Gastrocnemius medialis (tissue), 4 donors: ENCODE measurements around the gene ESR1.

Experiments used
- POLR2A ChIP-seq, 2 donors: fragments of 450-650 bp; IDR thresholded peaks; one replicate each; pipeline ENCODE4 v1.6.1; 2017; ENCODE audit warnings: antibody characterized with exemption in 2 of 2, mild to moderate bottlenecking in 2 of 2, moderate library complexity in 2 of 2
- TF ChIP-seq, protein P1 (sequence below), 5 experiments: fragments of 450-650 bp in 3 of 5; fragments of 200-600 bp in 2 of 5; sonication (generic) in 2 of 5; IDR thresholded peaks in 4 of 5; conservative IDR thresholded peaks in 1 of 5; 1 replicate in 4 of 5; 2 replicates in 1 of 5; pipeline ENCODE4 v1.5.1; 2016 to 2019; ENCODE audit warnings: antibody characterized with exemption in 5 of 5, mild to moderate bottlenecking in 3 of 5, moderate library complexity in 3 of 5

DNA sequence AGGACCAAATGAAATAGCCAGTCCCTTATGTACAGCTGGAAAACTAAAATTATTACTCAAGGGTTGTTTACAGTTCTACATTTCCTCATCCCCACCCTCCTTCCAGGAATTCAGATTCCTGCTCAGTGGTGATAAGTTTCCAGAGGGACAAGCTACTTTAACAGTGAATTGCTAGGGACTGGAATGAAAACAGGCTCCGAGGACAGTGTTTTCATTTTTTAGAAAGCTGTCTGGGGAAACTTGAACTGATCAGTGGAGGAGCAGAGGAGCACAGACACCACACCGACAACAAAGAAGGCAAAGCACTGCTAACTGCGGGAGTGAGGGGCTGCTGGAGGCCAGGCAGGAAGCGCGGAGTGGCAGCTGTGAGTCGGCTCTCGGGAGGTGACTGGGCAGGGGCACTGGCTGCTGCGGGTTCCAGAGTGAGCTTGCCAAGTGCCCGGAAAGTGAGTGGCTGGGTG, 322.2 kb downstream of the ESR1 start:
- TF ChIP-seq POLR2A (IDR thresholded peaks at IDR 0.05), result peak in 1 of 2 donors; percentile 19
- TF ChIP-seq, protein P1, sequence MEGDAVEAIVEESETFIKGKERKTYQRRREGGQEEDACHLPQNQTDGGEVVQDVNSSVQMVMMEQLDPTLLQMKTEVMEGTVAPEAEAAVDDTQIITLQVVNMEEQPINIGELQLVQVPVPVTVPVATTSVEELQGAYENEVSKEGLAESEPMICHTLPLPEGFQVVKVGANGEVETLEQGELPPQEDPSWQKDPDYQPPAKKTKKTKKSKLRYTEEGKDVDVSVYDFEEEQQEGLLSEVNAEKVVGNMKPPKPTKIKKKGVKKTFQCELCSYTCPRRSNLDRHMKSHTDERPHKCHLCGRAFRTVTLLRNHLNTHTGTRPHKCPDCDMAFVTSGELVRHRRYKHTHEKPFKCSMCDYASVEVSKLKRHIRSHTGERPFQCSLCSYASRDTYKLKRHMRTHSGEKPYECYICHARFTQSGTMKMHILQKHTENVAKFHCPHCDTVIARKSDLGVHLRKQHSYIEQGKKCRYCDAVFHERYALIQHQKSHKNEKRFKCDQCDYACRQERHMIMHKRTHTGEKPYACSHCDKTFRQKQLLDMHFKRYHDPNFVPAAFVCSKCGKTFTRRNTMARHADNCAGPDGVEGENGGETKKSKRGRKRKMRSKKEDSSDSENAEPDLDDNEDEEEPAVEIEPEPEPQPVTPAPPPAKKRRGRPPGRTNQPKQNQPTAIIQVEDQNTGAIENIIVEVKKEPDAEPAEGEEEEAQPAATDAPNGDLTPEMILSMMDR (IDR thresholded peaks at IDR 0.05 in 4 of 5, conservative IDR thresholded peaks at IDR 0.05 in 1 of 5), result no peak
